H1 (cell line): ENCODE results near the gene TRPT1. TPM values are rescaled to one million over a fixed set of nuclear protein-coding genes. Genes with fewer than 3 reads are reported as not detected.

Source experiments
- CTCF ChIA-PET: fragments of 300-600 bp; sonication (Branson Sonifier 250); formaldehyde crosslinking; loops from one replicate; lab custom pipeline; 2021; ENCODE audit not compliant: partially characterized antibody; lab: Charles Lee
- POLR2A ChIA-PET: fragments of 300-600 bp; sonication (Branson Sonifier 250); formaldehyde crosslinking; loops from one replicate; lab custom pipeline; 2021; ENCODE audit warnings: inconsistent platforms; ENCODE audit not compliant: partially characterized antibody; lab: Charles Lee
- DNase-seq, 2 experiments: peaks; one replicate each; pipeline versions ENCODE4 v3.0.0 to v3.0.0-alpha.2; 2010 to 2022; ENCODE audit warnings: low spot score in 2 of 2, low read depth in 1 of 2, mixed read lengths in 1 of 2
- FAIRE-seq: peaks from 2 replicates; lab custom pipeline; 2011; peaks lifted over from hg19 to GRCh38; lab: Jason Lieb, UNC
- H2AFZ ChIP-seq: 2 replicates; pipeline ENCODE4 v1.8.1; 2012; ENCODE audit warnings: low read length, inconsistent platforms
- H2AK5ac ChIP-seq: 2 replicates; pipeline ENCODE4 v1.6.1; 2013; ENCODE audit warnings: low read depth, low read length
- H2BK120ac ChIP-seq: replicated peaks from 2 replicates; pipeline ENCODE3; 2013; ENCODE audit warnings: low read depth, low read length, inconsistent platforms
- H2BK12ac ChIP-seq: 2 replicates; pipeline ENCODE4 v1.6.1; 2013; ENCODE audit warnings: low read depth, low read length
- H2BK15ac ChIP-seq: 2 replicates; pipeline ENCODE4 v1.6.1; 2013; ENCODE audit warnings: low read length
- H2BK20ac ChIP-seq: 2 replicates; pipeline ENCODE4 v1.6.1; 2013; ENCODE audit warnings: low read length
- H2BK5ac ChIP-seq: 2 replicates; pipeline ENCODE4 v1.6.1; 2013; ENCODE audit warnings: low read depth, low read length
- H3K14ac ChIP-seq: 2 replicates; pipeline ENCODE4 v1.6.1; 2013; ENCODE audit warnings: inconsistent platforms; ENCODE audit not compliant: insufficient read length
- H3K18ac ChIP-seq: 2 replicates; pipeline ENCODE4 v1.6.1; 2013; ENCODE audit warnings: low read length; ENCODE audit errors: extremely low read depth
- H3K23ac ChIP-seq: 2 replicates; pipeline ENCODE4 v1.6.1; 2013; ENCODE audit warnings: inconsistent platforms; ENCODE audit not compliant: insufficient read length
- H3K23me2 ChIP-seq: 2 replicates; pipeline ENCODE4 v1.6.1; 2013; ENCODE audit warnings: low read depth, low read length
- H3K27ac ChIP-seq: 2 replicates; pipeline ENCODE4 v1.6.1; 2011; ENCODE audit warnings: low read depth, low read length, inconsistent platforms
- H3K27me3 ChIP-seq, 4 experiments: replicated peaks in 1 of 4; 1 replicate in 1 of 4; 2 replicates in 3 of 4; pipeline versions ENCODE4 v1.6.1 to v1.8.1; 2011 to 2013; ENCODE audit warnings: low read length in 3 of 4, mild to moderate bottlenecking in 3 of 4, inconsistent platforms in 2 of 4, mixed read lengths in 2 of 4, moderate library complexity in 1 of 4; ENCODE audit not compliant: control insufficient read depth in 3 of 4, insufficient read depth in 3 of 4; ENCODE audit errors: extremely low read depth in 1 of 4
- H3K36me3 ChIP-seq, 4 experiments: 2 replicates each; pipeline versions ENCODE4 v1.6.1 to v1.8.1; 2011 to 2013; ENCODE audit warnings: mild to moderate bottlenecking in 4 of 4, low read length in 3 of 4, moderate library complexity in 2 of 4, control low read depth in 1 of 4, inconsistent platforms in 1 of 4; ENCODE audit not compliant: insufficient read depth in 4 of 4, control insufficient read depth in 2 of 4
- H3K4ac ChIP-seq: replicated peaks from 2 replicates; pipeline ENCODE3; 2013; ENCODE audit warnings: low read length, low read depth, mixed read lengths, inconsistent platforms; ENCODE audit not compliant: insufficient read length
- H3K4me1 ChIP-seq, 4 experiments: replicated peaks in 1 of 4; 1 replicate in 1 of 4; 2 replicates in 3 of 4; pipeline versions ENCODE4 v1.6.1 to v1.8.1; 2011 to 2013; ENCODE audit warnings: low read length in 3 of 4, inconsistent platforms in 2 of 4, mixed read lengths in 1 of 4; ENCODE audit not compliant: insufficient read depth in 4 of 4, control insufficient read depth in 3 of 4
- H3K4me2 ChIP-seq, 2 experiments: 2 replicates each; pipeline versions ENCODE4 v1.6.1 to v1.8.1; 2011 to 2013; ENCODE audit warnings: low read depth in 2 of 2, low read length in 2 of 2, control low read depth in 1 of 2, inconsistent platforms in 1 of 2, mild to moderate bottlenecking in 1 of 2; ENCODE audit not compliant: insufficient read depth in 1 of 2
- H3K4me3 ChIP-seq, 4 experiments: fragments of 200-600, 300-600 bp in 1 of 4; sonication (generic), shearing (Covaris generic), sonication (Bioruptor Twin) in 1 of 4; 2 replicates each; pipeline versions ENCODE4 v1.5.1 to v1.8.1; 2011 to 2016; ENCODE audit warnings: low read length in 4 of 4, low read depth in 3 of 4, control low read depth in 2 of 4, inconsistent platforms in 2 of 4, mild to moderate bottlenecking in 2 of 4, mixed read lengths in 1 of 4, moderate library complexity in 1 of 4; ENCODE audit not compliant: insufficient read depth in 2 of 4; ENCODE audit errors: extremely low read depth in 1 of 4
- H3K56ac ChIP-seq: replicated peaks from 2 replicates; pipeline ENCODE3; 2013; ENCODE audit warnings: low read depth, mild to moderate bottlenecking, mixed read lengths, low read length, inconsistent platforms; ENCODE audit not compliant: insufficient read length
- H3K79me1 ChIP-seq: 2 replicates; pipeline ENCODE4 v1.6.1; 2013; ENCODE audit warnings: low read depth, low read length, control low read depth
- H3K79me2 ChIP-seq, 2 experiments: 2 replicates each; pipeline versions ENCODE4 v1.6.1 to v1.8.1; 2012 to 2013; ENCODE audit warnings: low read length in 2 of 2, mild to moderate bottlenecking in 2 of 2, inconsistent platforms in 1 of 2; ENCODE audit not compliant: insufficient read depth in 2 of 2, control insufficient read depth in 1 of 2
- H3K9ac ChIP-seq, 4 experiments: replicated peaks in 1 of 4; 1 replicate in 1 of 4; 2 replicates in 3 of 4; pipeline versions ENCODE4 v1.6.1 to v1.8.1; 2011 to 2013; ENCODE audit warnings: low read depth in 3 of 4, low read length in 3 of 4, control low read depth in 2 of 4, mild to moderate bottlenecking in 2 of 4, moderate library complexity in 2 of 4, inconsistent platforms in 1 of 4; ENCODE audit errors: extremely low read depth in 1 of 4
- H3K9me3 ChIP-seq, 2 experiments: 2 replicates each; pipeline versions ENCODE4 v1.6.1 to v1.8.1; 2012 to 2013; ENCODE audit warnings: mild to moderate bottlenecking in 2 of 2, moderate library complexity in 2 of 2, control low read depth in 1 of 2, inconsistent platforms in 1 of 2, low read depth in 1 of 2, low read length in 1 of 2, mixed read lengths in 1 of 2; ENCODE audit not compliant: insufficient read depth in 2 of 2
- H4K20me1 ChIP-seq, 2 experiments: replicated peaks in 1 of 2; 2 replicates each; pipeline versions ENCODE3 to v1.8.1; 2011 to 2013; ENCODE audit warnings: inconsistent platforms in 2 of 2, low read length in 2 of 2, mild to moderate bottlenecking in 1 of 2; ENCODE audit not compliant: insufficient read depth in 2 of 2, control insufficient read depth in 1 of 2
- H4K5ac ChIP-seq: 2 replicates; pipeline ENCODE4 v1.6.1; 2013; ENCODE audit warnings: low read length, low read depth, mixed read lengths, inconsistent platforms; ENCODE audit not compliant: insufficient read length
- H4K8ac ChIP-seq: 2 replicates; pipeline ENCODE4 v1.8.0; 2013; ENCODE audit warnings: mild to moderate bottlenecking, moderate library complexity, low read length, inconsistent platforms; ENCODE audit not compliant: insufficient read depth; ENCODE audit errors: extremely low read depth
- H4K91ac ChIP-seq: replicated peaks from 2 replicates; pipeline ENCODE3; 2013; ENCODE audit warnings: low read length, mixed read lengths, inconsistent platforms; ENCODE audit not compliant: insufficient read length
- CBX5 ChIP-seq: fragments of 300-800, 300-1000 bp; sonication (generic); IDR thresholded peaks from 2 replicates; pipeline ENCODE4 v1.7.1; 2016; ENCODE audit warnings: antibody characterized with exemption, low read length, low read depth
- CTCF ChIP-seq, 3 experiments: IDR thresholded peaks; 1 replicate in 2 of 3; 2 replicates in 1 of 3; pipeline versions ENCODE4 v1.5.1 to v1.6.1; 2011; ENCODE audit warnings: low read length in 3 of 3, mild to moderate bottlenecking in 3 of 3, inconsistent platforms in 2 of 3, low read depth in 1 of 3, moderate library complexity in 1 of 3; ENCODE audit not compliant: insufficient read depth in 1 of 3; ENCODE audit errors: control extremely low read depth in 1 of 3
- KDM5A ChIP-seq: fragments of 200-600 bp; IDR thresholded peaks from 2 replicates; pipeline ENCODE4 v1.7.1; 2012; ENCODE audit warnings: mild to moderate bottlenecking, low read length, inconsistent platforms, mixed read lengths
- MAX ChIP-seq: IDR thresholded peaks from 2 replicates; pipeline ENCODE4 v1.6.1; 2012; ENCODE audit warnings: inconsistent platforms
- SP2 ChIP-seq: IDR thresholded peaks from 2 replicates; pipeline ENCODE4 v1.6.1; 2012; ENCODE audit warnings: mild to moderate bottlenecking, low read length, inconsistent platforms
- TCF12 ChIP-seq: IDR thresholded peaks from 2 replicates; pipeline ENCODE4 v1.6.1; 2011; ENCODE audit warnings: low read depth, mild to moderate bottlenecking, low read length
- TEAD4 ChIP-seq: IDR thresholded peaks from 2 replicates; pipeline ENCODE4 v1.6.1; 2012; ENCODE audit warnings: low read depth, low read length, inconsistent platforms, mixed read lengths
- WGBS, 2 experiments: shearing (Covaris generic) in 1 of 2; methylation state at CpG; one replicate each; pipeline versions ENCODE4 v1.1.6 to v1.1.7; 2013 to 2015; ENCODE audit warnings: low lambda C conversion rate in 2 of 2, mixed read lengths in 2 of 2, inconsistent platforms in 1 of 2, low coverage in 1 of 2, missing lambda C conversion rate in 1 of 2; ENCODE audit not compliant: insufficient replicate concordance in 2 of 2, insufficient coverage in 1 of 2, insufficient read length in 1 of 2; ENCODE audit errors: extremely low coverage in 1 of 2, missing lambda C conversion rate in 1 of 2; 5-methylcytosine and 5-hydroxymethylcytosine counted together
- polyA plus RNA-seq, 7 experiments: library from polyadenylated mRNA; depleted of rRNA in 3 of 7; stranded (reverse) in 5 of 7; unstranded in 2 of 7; fragments of >200 nt in 5 of 7; fragments of 200-250 nt in 2 of 7; gene quantifications; 1 replicate in 5 of 7; 2 replicates in 1 of 7; 4 replicates in 1 of 7; pipeline versions ENCODE4 v1.2.1 to v1.2.3, GENCODE V29; 2011 to 2013; ENCODE audit warnings: missing spikeins in 2 of 7, mixed read lengths in 2 of 7
- total RNA-seq: library from RNA; stranded (reverse); fragmentation: NEBNext Ultra II Directional; extraction: Animal tissue kit (Norgen Biotek cat#: 25700); gene quantifications from 2 replicates; pipeline ENCODE4 v1.2.1, GENCODE V29; 2021
- TF ChIP-seq, protein P1 (sequence below): IDR thresholded peaks from 2 replicates; pipeline ENCODE4 v1.6.1; 2011; ENCODE audit warnings: low read depth, mild to moderate bottlenecking, low read length; ENCODE audit not compliant: insufficient read depth

Gene TRPT1
- total and polyA plus RNA-seq, 2 of the 8 experiments (the other 6 are each of a cell fraction or from before 2014, with no cell fraction given), result 34.5 to 74.6 TPM

DNA sequence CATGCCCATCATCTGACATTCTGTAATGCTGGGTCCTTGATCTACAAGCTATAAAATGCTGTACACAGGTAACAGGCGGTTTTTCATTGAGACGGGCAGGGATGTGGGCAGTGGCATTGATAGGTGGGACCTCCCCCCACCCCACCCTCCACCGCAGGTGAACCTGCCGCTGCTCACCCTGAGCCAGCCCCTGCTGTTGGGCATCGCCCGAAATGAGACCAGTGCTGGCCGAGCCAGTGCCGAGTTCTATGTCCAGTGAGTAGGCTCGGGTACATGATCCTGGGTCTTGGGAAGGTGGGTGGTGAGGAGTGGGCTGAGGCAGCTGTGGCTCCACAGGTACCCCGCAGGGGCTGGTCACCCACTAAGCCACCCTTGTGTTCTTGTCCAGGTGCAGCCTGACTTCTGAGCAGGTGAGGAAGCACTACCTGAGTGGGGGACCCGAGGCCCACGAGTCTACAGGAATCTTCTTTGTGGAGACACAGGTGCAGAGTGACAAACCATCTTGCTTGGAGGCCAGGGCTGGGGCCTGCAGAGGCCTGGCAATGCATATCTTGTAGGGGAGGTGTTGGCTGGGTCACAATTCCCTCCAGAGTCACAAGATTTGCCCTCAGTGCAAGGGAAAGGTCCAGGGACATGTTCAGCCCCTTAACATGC is 3.2 kb upstream of the TRPT1 start:
- Histone ChIP-seq H3K27me3 (peaks cover 0 to 9% (median 6%) of the 10 kb centered on the region in 4 experiments; a peak in 4 of 7 replicates), H3K56ac (no peak overlapping the region), H4K20me1 (peaks cover 0 to 5% of the 10 kb centered on the region in 2 experiments), H2BK15ac (no peak overlapping the region), H3K23me2 (peaks cover 21% of the 10 kb centered on the region), H3K18ac (no peak overlapping the region), H4K91ac (no peak overlapping the region), H3K23ac (no peak overlapping the region), H4K8ac (0 out of 2 replicates have a peak overlapping the region, but pooled peaks have one; percentile 62), H4K5ac (no peak overlapping the region), H3K14ac (no peak overlapping the region), H3K9me3 (no peaks in the 10 kb centered on the region), H3K4me2 (peak overlapping the region; percentile 87 to 97; a peak in 3 of 4 replicates), H3K9ac (no peak overlapping the region), H2BK120ac (no peak overlapping the region), H3K79me1 (no peaks in the 10 kb centered on the region; the same call in 1 of the 2 replicates), H3K4ac (no peak overlapping the region), H2BK12ac (0 out of 2 replicates have a peak overlapping the region, but pooled peaks have one; percentile 9), H2AK5ac (no peak overlapping the region), H2AFZ (no peak overlapping the region), H3K27ac (no peak overlapping the region), H3K4me1 (peaks cover 0 to 37% (median 18%) of the 10 kb centered on the region in 4 experiments; a peak in 6 of 7 replicates), H3K79me2 (no peaks in the 10 kb centered on the region), H2BK20ac (no peak overlapping the region), H3K36me3 (peaks cover 0 to 2% (median 0%) of the 10 kb centered on the region in 4 experiments; a peak in 1 of 8 replicates), H3K4me3 (peak overlapping the region in 1 of 4 experiments; percentile 75; a peak in 1 of 8 replicates), H2BK5ac (no peak overlapping the region)
- DNase-seq, result no peak
- WGBS, 2 experiments, result 89% methylated on average over 12 of the region's 12 CpGs; no CpG with 5 or more reads in 1 of the 2 experiments
- no peak for FAIRE-seq
- POLR2A ChIA-PET, result interaction anchor here (0.9 to 11.9 kb wide), 3 partner anchors 18 to 38 kb away, joined by 3 to 190 read pairs (median 3); partner anchors contain the start of genes FERMT3, FKBP2, PLCB3 and PPP1R14B
- TF ChIP-seq, protein P1, sequence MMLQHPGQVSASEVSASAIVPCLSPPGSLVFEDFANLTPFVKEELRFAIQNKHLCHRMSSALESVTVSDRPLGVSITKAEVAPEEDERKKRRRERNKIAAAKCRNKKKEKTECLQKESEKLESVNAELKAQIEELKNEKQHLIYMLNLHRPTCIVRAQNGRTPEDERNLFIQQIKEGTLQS, result no peak
- TF ChIP-seq CBX5 (no peak), KDM5A (no peak), TEAD4 (no peak), MAX (no peak), TCF12 (no peak), CTCF (IDR thresholded peaks at IDR 0.05; ENCODE audit: control extremely low read depth in 1 of 3, insufficient read depth in 1 of 3, low read depth in 1 of 3, low read length in 3 of 3) (no peak), SP2 (no peak)
- CTCF ChIA-PET, result interaction anchor here (0.7 to 8.6 kb wide), 4 partner anchors 23 to 40 kb away, joined by 3 to 51 read pairs (median 5); partner anchors contain the start of gene FERMT3
